Measurements from ENCODE around the gene TTC39B.

The TTC39B gene

DNA sequence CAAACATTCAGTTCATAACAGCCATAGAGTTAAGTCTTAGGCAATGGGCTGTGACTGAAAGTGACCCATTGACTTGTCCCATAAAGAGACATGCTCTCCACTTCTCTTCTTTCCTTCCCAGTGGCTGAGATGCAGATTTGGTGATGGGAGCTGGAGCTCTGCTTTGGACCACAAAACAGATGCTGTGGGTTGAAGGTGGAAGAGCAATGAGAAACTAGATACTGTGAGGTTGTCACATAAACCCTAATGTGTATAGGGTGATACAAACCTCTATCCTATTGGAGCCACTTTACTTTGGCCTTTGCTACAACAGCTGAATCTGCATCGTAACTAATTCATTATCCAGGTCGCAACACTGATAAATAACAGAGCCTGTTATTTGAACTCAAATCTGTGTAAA lies 192.0 kb downstream of the TTC39B start:
- DNase-seq, result no peak

Data from NK-92 treated with Interleukin-12 subunit alpha and Interleukin-12 subunit beta, amount 100 ng/mL, for 24 hours (cell line).